ENCODE measurements around the gene SCARB1.

SCARB1 gene

GRCh38 chr12:124811633-124812032 lies 52.0 kb downstream of the SCARB1 start:
- no peak overlapping the region for H3K9ac ChIP-seq (ENCODE audit: insufficient read length)
- no peak for TF ChIP-seq EZH2 (IDR thresholded peaks at IDR 0.05)
- TF ChIP-seq FOXP2 (optimal IDR thresholded peaks at IDR 0.05; ENCODE audit: control extremely low read depth, extremely low read length, insufficient read depth), result no peak
- no peak for TF ChIP-seq POLR2AphosphoS5 (IDR thresholded peaks at IDR 0.05; ENCODE audit: borderline replicate concordance, low read depth, low read length)
- DNase-seq (ENCODE audit: low read depth, low spot score), result no peak

DNA sequence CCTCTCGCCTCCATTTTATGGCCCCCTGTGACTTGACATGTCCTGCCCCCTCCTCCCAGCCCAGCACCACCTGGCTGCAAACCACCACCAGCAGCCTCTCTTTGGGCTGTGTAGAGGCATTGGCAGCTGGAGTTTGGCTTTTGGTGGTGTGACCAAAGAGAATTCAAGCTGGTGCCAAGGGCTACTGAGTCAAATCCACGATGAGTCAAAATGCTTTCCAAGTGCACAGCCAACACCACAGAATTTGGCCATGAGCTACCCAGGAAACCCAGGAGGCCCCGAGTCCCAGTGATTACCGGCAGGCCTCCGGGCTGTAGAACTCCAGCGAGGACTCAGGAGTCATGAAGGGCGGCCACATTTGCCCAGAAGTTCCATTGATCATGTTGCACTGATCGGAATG lies 53.8 kb downstream of the SCARB1 start:
- peaks cover 36% of the 10 kb centered on the region for H3K36me3 ChIP-seq (ENCODE audit: insufficient read depth, low read length)
- H3K9ac ChIP-seq (ENCODE audit: insufficient read length), result no peak overlapping the region
- TF ChIP-seq EZH2 (IDR thresholded peaks at IDR 0.05) (no peak), POLR2AphosphoS5 (IDR thresholded peaks at IDR 0.05; ENCODE audit: borderline replicate concordance, low read depth, low read length) (no peak), FOXP2 (optimal IDR thresholded peaks at IDR 0.05; ENCODE audit: control extremely low read depth, extremely low read length, insufficient read depth) (no peak)
- no peaks in the 10 kb centered on the region for H3K9me3 ChIP-seq (ENCODE audit: low read depth, low read length)
- no peak overlapping the region for H3K27ac ChIP-seq
- DNase-seq (ENCODE audit: low read depth, low spot score), result no peak
- no peak overlapping the region for H3K4me3 ChIP-seq

More at GRCh38 chr12:124811633-124812032, 52.0 kb downstream of the SCARB1 start:
- no peak overlapping the region for H3K4me3 ChIP-seq
- peaks cover 29% of the 10 kb centered on the region for H3K36me3 ChIP-seq (ENCODE audit: insufficient read depth, low read length)
- H3K9me3 ChIP-seq (ENCODE audit: low read depth, low read length), result no peaks in the 10 kb centered on the region
- no peak overlapping the region for H3K27ac ChIP-seq

GRCh38 chr12:124809391-124809790 lies 54.3 kb downstream of the SCARB1 start:
- Histone ChIP-seq H3K27ac (no peak overlapping the region), H3K9me3 (ENCODE audit: low read depth, low read length) (no peaks in the 10 kb centered on the region), H3K4me3 (no peak overlapping the region), H3K36me3 (ENCODE audit: insufficient read depth, low read length) (peaks cover 38% of the 10 kb centered on the region), H3K9ac (ENCODE audit: insufficient read length) (no peak overlapping the region)
- DNase-seq (ENCODE audit: low read depth, low spot score), result no peak
- TF ChIP-seq FOXP2 (optimal IDR thresholded peaks at IDR 0.05; ENCODE audit: control extremely low read depth, extremely low read length, insufficient read depth), result no peak
- TF ChIP-seq POLR2AphosphoS5 (IDR thresholded peaks at IDR 0.05; ENCODE audit: borderline replicate concordance, low read depth, low read length), result no peak
- TF ChIP-seq EZH2 (IDR thresholded peaks at IDR 0.05), result no peak

DNA sequence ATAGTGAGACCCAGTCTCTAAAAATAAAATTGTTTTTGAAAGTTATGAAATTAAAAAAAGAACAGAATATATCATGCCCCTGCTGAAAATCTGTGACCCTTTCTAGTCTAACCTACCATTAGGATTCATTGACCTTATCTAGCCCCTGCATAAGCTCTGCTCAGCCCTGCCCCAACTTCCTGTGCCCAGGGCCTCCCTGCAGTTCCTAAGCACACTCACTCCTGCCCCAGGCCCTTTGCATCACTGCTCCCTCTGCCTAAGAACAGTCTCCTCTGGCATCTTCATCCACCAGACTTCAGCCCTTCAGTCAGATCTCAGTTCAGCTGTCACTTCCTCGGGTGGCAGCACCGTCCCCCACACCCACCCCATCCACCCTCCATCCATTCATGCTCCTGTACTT lies 55.4 kb downstream of the SCARB1 start:
- peaks cover 33% of the 10 kb centered on the region for H3K36me3 ChIP-seq (ENCODE audit: insufficient read depth, low read length)
- H3K9ac ChIP-seq (ENCODE audit: insufficient read length), result no peak overlapping the region
- H3K4me3 ChIP-seq, result no peak overlapping the region
- no peak overlapping the region for H3K27ac ChIP-seq
- no peaks in the 10 kb centered on the region for H3K9me3 ChIP-seq (ENCODE audit: low read depth, low read length)
- TF ChIP-seq EZH2 (IDR thresholded peaks at IDR 0.05) (no peak), FOXP2 (optimal IDR thresholded peaks at IDR 0.05; ENCODE audit: control extremely low read depth, extremely low read length, insufficient read depth) (no peak), POLR2AphosphoS5 (IDR thresholded peaks at IDR 0.05; ENCODE audit: borderline replicate concordance, low read depth, low read length) (no peak)
- DNase-seq (ENCODE audit: low read depth, low spot score), result no peak

GRCh38 chr12:124805876-124806668 lies 57.6 kb downstream of the SCARB1 start:
- no peak overlapping the region for H3K4me3 ChIP-seq
- no peak overlapping the region for H3K27ac ChIP-seq
- H3K36me3 ChIP-seq (ENCODE audit: insufficient read depth, low read length), result peaks cover 29% of the 10 kb centered on the region
- TF ChIP-seq POLR2AphosphoS5 (IDR thresholded peaks at IDR 0.05; ENCODE audit: borderline replicate concordance, low read depth, low read length), result no peak
- no peak for TF ChIP-seq FOXP2 (optimal IDR thresholded peaks at IDR 0.05; ENCODE audit: control extremely low read depth, extremely low read length, insufficient read depth)
- TF ChIP-seq EZH2 (IDR thresholded peaks at IDR 0.05), result no peak
- DNase-seq (ENCODE audit: low read depth, low spot score), result no peak
- H3K9me3 ChIP-seq (ENCODE audit: low read depth, low read length), result no peaks in the 10 kb centered on the region
- H3K9ac ChIP-seq (ENCODE audit: insufficient read length), result no peak overlapping the region

DNA sequence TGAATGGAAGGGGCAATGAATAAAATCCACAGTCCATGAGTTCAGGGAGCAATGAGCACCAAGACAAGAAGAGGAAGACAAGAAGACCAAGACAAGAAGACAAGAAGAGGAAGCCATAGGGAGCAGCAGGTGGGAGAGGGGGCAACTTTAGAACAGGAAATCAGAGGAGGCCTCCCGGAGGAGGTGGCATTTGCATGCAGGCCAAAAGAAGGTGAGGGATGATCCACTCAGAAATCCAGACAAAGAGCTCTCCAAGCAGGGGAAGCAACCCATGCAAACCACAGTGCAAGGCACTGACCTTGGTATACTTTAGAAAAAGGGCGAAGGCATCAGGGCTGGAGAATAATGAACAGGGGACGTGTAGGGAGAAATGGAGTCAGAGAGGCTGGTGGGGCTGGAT lies 58.6 kb downstream of the SCARB1 start:
- Histone ChIP-seq H3K9me3 (ENCODE audit: low read depth, low read length) (no peaks in the 10 kb centered on the region), H3K9ac (ENCODE audit: insufficient read length) (no peak overlapping the region), H3K36me3 (ENCODE audit: insufficient read depth, low read length) (peaks cover 29% of the 10 kb centered on the region), H3K4me3 (no peak overlapping the region), H3K27ac (no peak overlapping the region)
- TF ChIP-seq FOXP2 (optimal IDR thresholded peaks at IDR 0.05; ENCODE audit: control extremely low read depth, extremely low read length, insufficient read depth), result no peak
- no peak for TF ChIP-seq POLR2AphosphoS5 (IDR thresholded peaks at IDR 0.05; ENCODE audit: borderline replicate concordance, low read depth, low read length)
- no peak for TF ChIP-seq EZH2 (IDR thresholded peaks at IDR 0.05)
- no peak for DNase-seq (ENCODE audit: low read depth, low spot score)

DNA sequence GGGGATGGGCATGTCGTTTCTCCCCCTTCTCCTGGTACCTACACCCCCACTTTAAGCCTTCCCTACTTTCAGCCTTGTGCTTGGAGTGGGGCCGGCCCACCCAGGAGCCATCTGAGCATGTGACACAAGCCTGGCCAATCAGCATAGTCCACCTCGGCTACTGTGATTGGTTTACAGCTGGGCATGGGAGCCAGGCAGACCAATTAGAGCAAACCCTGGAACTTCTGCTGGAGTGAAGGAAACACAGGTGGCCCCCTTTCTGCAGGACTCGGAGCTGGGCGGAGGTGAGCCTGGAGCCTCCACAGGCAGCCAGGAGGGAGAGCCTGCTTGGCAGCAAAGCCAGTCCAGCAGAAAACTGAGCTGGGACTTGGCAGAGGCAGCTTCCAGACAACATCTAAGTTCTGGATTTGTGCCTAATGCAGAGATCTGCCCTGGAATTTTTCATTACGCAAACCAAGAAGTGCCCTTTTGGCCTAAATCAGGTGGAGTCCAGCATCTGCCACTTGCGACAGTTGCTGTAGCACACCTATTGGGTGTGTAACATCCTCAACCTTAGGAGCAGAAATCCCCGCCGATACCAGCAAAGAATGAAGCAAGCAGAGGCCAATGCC lies 59.5 kb downstream of the SCARB1 start:
- H3K9ac ChIP-seq (ENCODE audit: insufficient read length), result no peak overlapping the region
- no peak overlapping the region for H3K27ac ChIP-seq
- no peaks in the 10 kb centered on the region for H3K9me3 ChIP-seq (ENCODE audit: low read depth, low read length)
- no peak overlapping the region for H3K4me3 ChIP-seq
- H3K36me3 ChIP-seq (ENCODE audit: insufficient read depth, low read length), result peaks cover 29% of the 10 kb centered on the region
- DNase-seq (ENCODE audit: low read depth, low spot score), result no peak
- TF ChIP-seq EZH2 (IDR thresholded peaks at IDR 0.05) (no peak), POLR2AphosphoS5 (IDR thresholded peaks at IDR 0.05; ENCODE audit: borderline replicate concordance, low read depth, low read length) (no peak), FOXP2 (optimal IDR thresholded peaks at IDR 0.05; ENCODE audit: control extremely low read depth, extremely low read length, insufficient read depth) (no peak)

DNA sequence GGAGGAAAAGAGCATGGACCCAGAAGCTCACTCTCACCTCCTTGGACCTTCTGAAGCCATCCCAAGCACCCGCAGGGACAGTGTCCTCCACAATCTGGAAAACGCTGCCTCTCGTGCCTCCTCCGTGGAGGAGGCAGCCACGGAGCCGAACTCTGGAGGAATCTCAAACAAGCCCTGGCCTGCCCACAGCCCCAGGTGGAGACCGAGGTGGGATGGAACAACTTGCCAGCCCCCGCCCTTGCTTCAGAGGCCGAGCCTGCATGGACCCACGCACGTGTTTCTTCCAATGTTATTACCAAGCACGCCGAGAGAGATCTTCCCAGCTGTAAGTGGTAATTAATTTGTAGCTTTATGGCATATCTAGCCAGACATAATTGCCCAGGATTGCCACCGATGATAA lies 61.3 kb downstream of the SCARB1 start:
- Histone ChIP-seq H3K4me3 (no peak overlapping the region), H3K27ac (no peak overlapping the region), H3K9ac (ENCODE audit: insufficient read length) (no peak overlapping the region), H3K36me3 (ENCODE audit: insufficient read depth, low read length) (peaks cover 39% of the 10 kb centered on the region), H3K9me3 (ENCODE audit: low read depth, low read length) (no peaks in the 10 kb centered on the region)
- DNase-seq (ENCODE audit: low read depth, low spot score), result no peak
- TF ChIP-seq FOXP2 (optimal IDR thresholded peaks at IDR 0.05; ENCODE audit: control extremely low read depth, extremely low read length, insufficient read depth) (no peak), EZH2 (IDR thresholded peaks at IDR 0.05) (no peak), POLR2AphosphoS5 (IDR thresholded peaks at IDR 0.05; ENCODE audit: borderline replicate concordance, low read depth, low read length) (no peak)

Data from SK-N-MC (cell line).